Esophagus squamous epithelium (tissue), 5 donors: ENCODE measurements around the gene EOMES. TPM values are rescaled to one million over a fixed set of nuclear protein-coding genes. Genes with fewer than 3 reads are reported as not detected.

Experiments used
- DNase-seq: peaks from one replicate; lab custom pipeline; 2025; lab: John Stamatoyannopoulos, UW
- H3K27ac ChIP-seq, 4 donors: fragments of 200-600 bp; sonication (generic); one replicate each; pipeline ENCODE4 v1.5.1; 2016 to 2019; ENCODE audit warnings: mild to moderate bottlenecking in 1 of 4
- H3K27me3 ChIP-seq, 4 donors: fragments of 200-600 bp; sonication (generic); 1 replicate in 3 of 4; 2 replicates in 1 of 4; pipeline versions ENCODE4 v1.5.1 to v1.6.0; 2017 to 2021; ENCODE audit warnings: antibody characterized with exemption in 1 of 4
- H3K36me3 ChIP-seq, 3 donors: fragments of 200-600 bp; sonication (generic); one replicate each; pipeline ENCODE4 v1.5.1; 2016 to 2019
- H3K4me1 ChIP-seq, 3 donors: fragments of 200-600 bp; sonication (generic); one replicate each; pipeline ENCODE4 v1.5.1; 2017 to 2019
- H3K4me3 ChIP-seq, 4 donors: fragments of 200-600 bp; sonication (generic); 1 replicate in 3 of 4; 2 replicates in 1 of 4; pipeline ENCODE4 v1.5.1; 2016 to 2019; ENCODE audit warnings: mild to moderate bottlenecking in 2 of 4, moderate library complexity in 1 of 4
- H3K9me3 ChIP-seq, 3 donors: fragments of 200-600 bp; sonication (generic); one replicate each; pipeline ENCODE4 v1.5.1; 2016 to 2019
- POLR2A ChIP-seq, 4 donors: fragments of 450-650 bp; IDR thresholded peaks; one replicate each; pipeline ENCODE4 v1.6.1; 2017; ENCODE audit warnings: antibody characterized with exemption in 4 of 4, mild to moderate bottlenecking in 4 of 4, moderate library complexity in 3 of 4
- WGBS, 2 donors: methylation state at CpG; one replicate each; pipeline ENCODE4 v1.1.5; 2018; 5-methylcytosine and 5-hydroxymethylcytosine counted together
- intact Hi-C: fragments of 100-400 bp; cut with DNase I; formaldehyde crosslinking; loops from one replicate; pipeline ENCODE4 v1.15.0; 2022
- total RNA-seq, 4 donors: library from RNA; depleted of rRNA; stranded (reverse); fragments of >200 nt; gene quantifications; one replicate each; pipeline ENCODE4 v1.1.0, GENCODE V29; 2016
- TF ChIP-seq, protein P1 (sequence below), 6 experiments: fragments of 450-650 bp in 4 of 6; fragments of 200-600 bp in 2 of 6; sonication (generic) in 2 of 6; IDR thresholded peaks; one replicate each; pipeline ENCODE4 v1.5.1; 2016 to 2019; ENCODE audit warnings: antibody characterized with exemption in 6 of 6, mild to moderate bottlenecking in 4 of 6, moderate library complexity in 4 of 6
- donor health status: DM: yes; HTN: yes; CAD: no.

The EOMES gene
- total RNA-seq, 4 donors from 2014 or later, result 0.18 to 0.23 (median 0.19) TPM; not detected in 1

- Histone ChIP-seq H3K4me1 (peaks cover 35 to 67% (median 42%) of the 10 kb centered on the region in 3 donors), H3K36me3 (no peaks in the 10 kb centered on the region), H3K9me3 (no peaks in the 10 kb centered on the region), H3K27me3 (peaks cover 22 to 100% (median 67%) of the 10 kb centered on the region in 4 donors), H3K4me3 (no peak overlapping the region), H3K27ac (no peak overlapping the region)
- DNase-seq, result no peak
- 24 to 30% methylated on average over 7 of the region's 7 CpGs for WGBS, 2 donors
- TF ChIP-seq, protein P1, sequence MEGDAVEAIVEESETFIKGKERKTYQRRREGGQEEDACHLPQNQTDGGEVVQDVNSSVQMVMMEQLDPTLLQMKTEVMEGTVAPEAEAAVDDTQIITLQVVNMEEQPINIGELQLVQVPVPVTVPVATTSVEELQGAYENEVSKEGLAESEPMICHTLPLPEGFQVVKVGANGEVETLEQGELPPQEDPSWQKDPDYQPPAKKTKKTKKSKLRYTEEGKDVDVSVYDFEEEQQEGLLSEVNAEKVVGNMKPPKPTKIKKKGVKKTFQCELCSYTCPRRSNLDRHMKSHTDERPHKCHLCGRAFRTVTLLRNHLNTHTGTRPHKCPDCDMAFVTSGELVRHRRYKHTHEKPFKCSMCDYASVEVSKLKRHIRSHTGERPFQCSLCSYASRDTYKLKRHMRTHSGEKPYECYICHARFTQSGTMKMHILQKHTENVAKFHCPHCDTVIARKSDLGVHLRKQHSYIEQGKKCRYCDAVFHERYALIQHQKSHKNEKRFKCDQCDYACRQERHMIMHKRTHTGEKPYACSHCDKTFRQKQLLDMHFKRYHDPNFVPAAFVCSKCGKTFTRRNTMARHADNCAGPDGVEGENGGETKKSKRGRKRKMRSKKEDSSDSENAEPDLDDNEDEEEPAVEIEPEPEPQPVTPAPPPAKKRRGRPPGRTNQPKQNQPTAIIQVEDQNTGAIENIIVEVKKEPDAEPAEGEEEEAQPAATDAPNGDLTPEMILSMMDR (IDR thresholded peaks at IDR 0.05), result no peak
- TF ChIP-seq POLR2A (IDR thresholded peaks at IDR 0.05), result no peak
- intact Hi-C loops, result no loop called here
These were observed 4.1 kb upstream of the EOMES start for GRCh38 chr3:27726240-27726639.

GRCh38 chr3:27724459-27725197 lies 2.5 kb upstream of the EOMES start:
- no peak for DNase-seq
- H3K9me3 ChIP-seq, result no peaks in the 10 kb centered on the region
- TF ChIP-seq, protein P1 (IDR thresholded peaks at IDR 0.05), result no peak
- no peak for TF ChIP-seq POLR2A (IDR thresholded peaks at IDR 0.05)
- peaks cover 42 to 59% (median 43%) of the 10 kb centered on the region in 3 donors for H3K4me1 ChIP-seq
- H3K36me3 ChIP-seq, result no peaks in the 10 kb centered on the region
- peaks cover 25 to 100% (median 61%) of the 10 kb centered on the region in 4 donors for H3K27me3 ChIP-seq
- H3K27ac ChIP-seq, result no peak overlapping the region
- no peak overlapping the region for H3K4me3 ChIP-seq
- 11 to 14% methylated on average over 27 of the region's 30 CpGs for WGBS, 2 donors
- intact Hi-C loops, result no loop called here

DNA sequence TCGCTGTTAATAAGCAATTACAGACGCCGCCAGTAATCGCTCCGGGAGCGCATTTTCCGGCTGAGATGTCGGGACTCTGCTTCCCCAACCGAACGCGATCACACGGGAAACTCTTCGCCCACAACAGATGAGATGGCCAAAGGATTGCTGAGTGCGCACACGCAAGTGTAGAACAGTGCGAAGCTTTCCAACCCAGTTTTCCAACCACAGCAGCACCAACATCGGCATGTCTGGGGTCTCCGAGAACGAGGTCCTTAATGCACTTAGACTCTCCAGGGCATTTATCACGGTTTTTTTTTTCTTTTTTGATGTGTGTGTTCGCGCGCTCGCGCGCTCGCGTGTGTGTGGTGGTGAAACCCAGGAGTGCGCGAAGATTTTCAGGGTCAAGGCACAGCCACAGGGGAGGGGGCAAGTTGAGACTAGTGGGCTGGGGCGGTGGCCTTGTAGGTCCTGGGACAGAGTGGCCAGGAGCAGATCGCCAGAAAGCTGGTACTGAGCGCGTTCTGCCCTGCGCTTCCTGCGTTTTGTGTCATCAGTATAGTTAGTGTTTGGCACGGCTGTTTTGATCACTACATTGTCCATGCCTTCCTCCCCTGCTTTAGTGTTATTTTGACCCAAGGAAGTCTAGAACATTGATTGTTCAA lies 1.8 kb upstream of the EOMES start:
- Histone ChIP-seq H3K4me3 (peak overlapping the region in 2 of 4 donors; percentile 21 to 46), H3K4me1 (peaks cover 38 to 52% (median 40%) of the 10 kb centered on the region in 3 donors), H3K36me3 (no peaks in the 10 kb centered on the region), H3K27ac (no peak overlapping the region), H3K9me3 (no peaks in the 10 kb centered on the region), H3K27me3 (peaks cover 25 to 100% (median 56%) of the 10 kb centered on the region in 4 donors)
- TF ChIP-seq, protein P1 (IDR thresholded peaks at IDR 0.05), result no peak
- no peak for TF ChIP-seq POLR2A (IDR thresholded peaks at IDR 0.05)
- no peak for DNase-seq
- intact Hi-C loops, result no loop called here
- WGBS, 2 donors, result 4 to 21% methylated on average over 17 to 37 of the region's 37 CpGs

- no peak for TF ChIP-seq POLR2A (IDR thresholded peaks at IDR 0.05)
- TF ChIP-seq, protein P1 (IDR thresholded peaks at IDR 0.05), result no peak
- Histone ChIP-seq H3K27ac (no peak overlapping the region), H3K4me1 (peaks cover 33 to 47% (median 35%) of the 10 kb centered on the region in 3 donors), H3K9me3 (no peaks in the 10 kb centered on the region), H3K27me3 (peaks cover 23 to 100% (median 51%) of the 10 kb centered on the region in 4 donors), H3K4me3 (peak overlapping the region in 2 of 4 donors; percentile 21 to 46), H3K36me3 (no peaks in the 10 kb centered on the region)
- 9 to 11% methylated on average over 15 of the region's 15 CpGs for WGBS, 2 donors
- intact Hi-C loops, result no loop called here
- DNase-seq, result no peak
These were observed 1.3 kb upstream of the EOMES start for GRCh38 chr3:27723456-27723814.

DNA sequence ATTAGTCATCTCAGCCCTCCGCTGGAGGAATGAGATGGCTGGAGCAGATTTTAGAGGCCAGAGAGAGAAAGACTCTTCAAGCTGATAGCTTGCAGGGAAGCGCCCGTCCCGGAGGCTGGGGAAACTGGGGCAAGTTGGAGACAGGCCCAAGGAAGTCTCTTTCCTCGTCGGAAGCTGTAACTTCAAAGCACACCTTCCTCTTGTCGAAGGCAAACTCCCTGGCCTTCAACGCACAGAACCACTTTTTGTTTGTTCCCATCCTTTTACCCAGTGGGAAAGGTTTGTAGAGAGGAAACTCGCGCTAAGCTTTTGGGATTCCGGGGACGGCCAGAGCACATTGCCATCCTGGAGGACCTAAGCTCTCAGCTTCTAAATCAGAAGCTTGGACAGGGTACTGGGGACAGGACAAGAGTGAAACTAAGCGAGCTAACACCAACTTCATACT lies 900 bp upstream of the EOMES start:
- TF ChIP-seq POLR2A (IDR thresholded peaks at IDR 0.05), result no peak
- TF ChIP-seq, protein P1 (IDR thresholded peaks at IDR 0.05), result no peak
- Histone ChIP-seq H3K36me3 (no peaks in the 10 kb centered on the region), H3K27me3 (peaks cover 19 to 100% (median 47%) of the 10 kb centered on the region in 4 donors), H3K4me3 (peak overlapping the region in 1 of 4 donors; percentile 46), H3K27ac (no peak overlapping the region), H3K4me1 (peaks cover 30 to 43% (median 33%) of the 10 kb centered on the region in 3 donors), H3K9me3 (no peaks in the 10 kb centered on the region)
- intact Hi-C loops, result no loop called here
- DNase-seq, result no peak
- WGBS, 2 donors, result 10 to 12% methylated on average over 3 to 13 of the region's 13 CpGs
